GM21717 (cell line): Measurements from ENCODE around the gene MTUS2.
"Not testable (repeated sequence)": the region's sequence is repeated elsewhere in the genome, so short reads cannot be mapped to it uniquely, and the experiment has no call there.

ENCODE experiments used
- ATAC-seq: cut with Tn5 transposase; IDR thresholded peaks from one replicate; pipeline ENCODE4 v1.9.1; 2021; ENCODE audit warnings: mild to moderate bottlenecking, moderate library complexity; ENCODE audit not compliant: unreplicated experiment

Gene MTUS2

DNA sequence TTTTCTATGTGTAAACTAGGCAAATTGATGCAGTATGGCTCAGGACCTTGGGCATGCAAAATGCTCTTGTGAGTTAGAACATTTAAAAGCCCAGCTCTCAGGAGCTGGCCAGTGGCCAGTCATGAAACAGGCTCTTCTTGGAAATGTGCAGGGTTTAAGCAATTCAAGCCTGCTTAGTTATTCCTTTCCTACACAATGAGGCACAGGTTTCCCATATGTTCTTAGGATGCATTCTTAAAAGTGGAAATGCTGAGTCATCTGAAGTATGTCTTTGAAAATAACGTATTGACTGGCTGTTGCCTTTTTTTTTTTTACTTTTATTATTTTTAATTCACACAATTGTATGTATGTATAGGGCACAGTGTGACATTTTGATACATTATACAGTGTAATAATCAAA is 474.7 kb downstream of the MTUS2 start:
- no peak for ATAC-seq

DNA sequence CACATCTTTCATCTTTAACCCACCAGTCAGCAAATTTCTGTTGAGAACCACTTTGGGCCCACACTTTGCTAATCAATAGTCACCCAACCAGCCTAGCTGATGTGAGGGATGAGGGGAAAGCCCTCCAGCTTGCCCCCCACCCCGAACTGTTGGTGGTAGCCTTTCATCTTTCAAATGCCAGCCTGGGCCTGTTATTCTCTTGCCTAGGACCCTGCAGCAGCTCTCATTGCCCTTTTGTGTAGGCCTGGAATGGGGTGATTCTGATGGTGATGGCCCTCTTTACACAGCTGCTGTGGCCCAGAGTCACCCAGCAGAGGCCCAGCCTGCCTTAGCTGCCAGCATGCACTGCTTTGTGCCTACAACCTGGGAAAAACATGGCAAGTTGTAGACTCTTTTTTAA is 480.9 kb downstream of the MTUS2 start:
- ATAC-seq, result no peak

DNA sequence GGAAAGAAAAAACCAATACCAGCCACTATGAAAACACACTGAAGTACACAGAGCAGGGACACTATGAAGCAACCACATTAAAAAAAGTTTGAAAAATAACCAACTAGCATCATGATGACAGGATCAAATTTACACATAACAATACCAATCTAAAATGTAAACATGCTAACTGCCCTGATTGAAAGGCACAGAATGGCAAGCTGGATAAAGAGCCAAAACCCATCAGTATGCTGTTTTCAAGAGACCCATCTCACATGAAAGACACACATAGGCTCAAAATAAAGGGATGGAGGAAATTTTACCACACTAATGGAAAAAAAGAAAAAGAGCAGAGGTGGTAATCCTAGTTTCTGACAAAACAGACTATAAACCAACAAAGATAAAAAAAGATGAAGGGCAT is 484.0 kb downstream of the MTUS2 start:
- ATAC-seq, result no peak

- no peak for ATAC-seq
These were observed 490.7 kb downstream of the MTUS2 start for GRCh38 chr13:29310806-29311205.

DNA sequence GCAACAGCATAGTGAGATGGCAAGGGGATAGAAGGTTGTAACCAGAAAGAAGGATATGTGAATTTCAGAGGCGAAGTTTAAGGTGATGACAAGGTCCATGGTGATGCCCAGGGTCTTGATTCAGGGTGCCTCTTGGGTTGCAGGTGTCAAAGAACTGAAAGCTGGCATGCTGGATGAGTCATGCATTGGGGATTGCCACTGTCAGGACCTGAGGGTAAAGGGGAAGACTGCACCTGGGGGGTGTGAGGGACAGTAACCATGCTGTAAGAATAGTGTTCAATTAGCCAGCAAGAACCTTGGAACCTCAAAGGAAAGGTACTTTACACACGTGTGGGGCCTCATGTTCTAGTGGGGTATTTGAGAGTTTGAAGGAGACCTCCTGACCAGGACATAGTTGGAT is 495.7 kb downstream of the MTUS2 start:
- no peak for ATAC-seq

DNA sequence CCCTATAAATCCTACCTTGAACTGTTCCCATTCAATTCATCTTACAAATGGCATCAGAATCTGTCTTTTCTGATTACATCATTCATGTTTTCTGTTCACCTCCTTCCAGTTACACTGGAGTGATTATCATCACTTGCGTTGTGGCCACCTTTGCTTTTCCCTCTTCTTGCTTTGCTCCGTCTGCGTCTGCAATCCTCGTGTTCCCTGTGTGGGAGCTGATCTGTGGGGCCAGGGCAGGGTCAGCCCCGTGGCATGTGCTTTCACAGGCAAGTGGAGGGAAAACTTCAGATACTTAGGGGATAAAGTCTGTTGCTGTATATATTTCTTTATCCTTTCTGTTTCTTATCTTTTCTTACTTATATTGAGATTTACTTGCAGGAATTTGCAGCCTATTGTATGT is 497.7 kb downstream of the MTUS2 start:
- ATAC-seq, result no peak

GRCh38 chr13:29318741-29319140 is 498.6 kb downstream of the MTUS2 start:
- ATAC-seq, result no peak

DNA sequence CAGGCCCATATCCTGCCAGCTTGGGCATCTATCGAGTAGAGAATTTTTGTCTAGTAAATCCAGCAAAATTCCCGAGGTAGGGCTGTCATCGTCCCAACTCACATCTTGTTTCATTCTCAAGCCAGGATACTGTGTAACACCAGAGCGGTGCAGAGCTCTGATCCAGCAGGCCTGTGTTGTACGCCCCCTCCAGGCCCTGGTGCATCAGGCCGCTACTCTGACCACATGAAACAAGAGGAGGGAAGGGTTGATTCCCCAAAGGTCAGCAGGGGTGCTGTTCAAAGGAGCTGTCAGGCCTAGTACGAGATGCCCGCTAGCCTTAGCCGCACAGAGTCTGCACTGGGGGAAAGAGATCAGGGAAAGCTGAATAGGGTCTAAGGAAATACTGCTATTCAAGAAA is 499.3 kb downstream of the MTUS2 start:
- no peak for ATAC-seq

DNA sequence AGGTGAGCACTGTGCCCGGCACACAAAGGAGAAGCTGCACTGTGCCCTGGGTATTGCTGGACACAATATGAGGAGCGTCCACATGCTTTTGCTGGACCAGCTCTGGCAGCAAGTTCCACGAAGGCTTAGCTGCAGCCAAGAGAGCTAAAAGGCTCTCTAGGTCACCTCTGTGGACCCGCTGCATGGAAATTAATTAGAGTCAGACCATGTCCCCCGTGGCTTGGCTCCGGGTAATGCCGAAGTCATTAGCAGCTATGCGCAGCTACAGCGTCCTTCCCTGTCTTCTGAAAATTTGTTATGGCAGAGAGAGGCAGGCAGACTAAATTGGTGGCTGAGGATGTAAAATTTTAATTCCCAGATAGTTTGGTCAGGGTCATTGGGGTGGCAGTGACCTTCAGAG is 503.8 kb downstream of the MTUS2 start:
- no peak for ATAC-seq

GRCh38 chr13:29324601-29325000 is 504.5 kb downstream of the MTUS2 start:
- ATAC-seq, result no peak

- no peak for ATAC-seq
These were observed 508.4 kb downstream of the MTUS2 start for GRCh38 chr13:29328501-29328900.

GRCh38 chr13:29336356-29336755 is 516.2 kb downstream of the MTUS2 start:
- no peak for ATAC-seq

DNA sequence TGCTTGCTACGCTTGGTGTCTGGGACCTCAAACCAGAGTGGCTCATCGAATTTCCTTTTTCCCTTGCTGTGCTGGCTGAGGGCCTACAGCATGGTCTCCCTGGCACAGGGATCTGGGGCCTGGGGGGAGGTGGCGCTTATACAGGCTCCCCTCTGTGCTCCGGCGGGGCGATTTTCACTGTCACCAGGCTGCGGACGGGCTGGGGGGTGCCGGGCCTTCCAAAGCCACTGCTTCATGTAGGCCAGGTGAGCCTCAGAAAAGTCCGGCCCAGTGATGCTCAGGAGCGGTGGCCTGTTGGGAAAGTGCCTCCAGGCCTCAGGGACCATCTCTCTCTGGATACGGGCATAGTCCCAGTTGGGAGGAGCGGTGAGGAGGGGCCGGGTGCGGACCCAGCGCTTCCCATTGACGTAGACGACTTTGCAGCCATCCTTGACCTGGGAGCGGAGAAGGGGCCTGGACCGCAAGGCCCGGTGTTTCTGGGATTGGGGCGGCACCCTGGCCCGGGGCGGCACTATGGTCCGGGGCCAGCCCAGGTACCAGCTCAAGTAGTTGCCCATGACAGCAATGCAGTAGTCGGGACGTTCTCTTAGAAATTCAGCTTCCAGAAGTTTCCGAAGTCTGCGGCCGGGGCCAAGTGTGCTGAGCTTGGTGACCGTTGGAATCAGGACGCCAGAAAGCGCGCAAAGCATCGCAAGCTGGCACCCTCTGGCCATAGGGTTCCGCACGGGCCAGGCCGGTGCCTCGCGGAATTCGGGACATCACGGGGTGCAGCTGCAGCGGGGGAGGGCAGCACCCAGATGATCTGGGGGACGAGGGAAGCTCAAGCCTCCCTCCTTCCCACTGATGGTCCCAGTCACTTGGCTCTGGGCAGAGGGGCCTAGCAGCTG is 519.5 kb downstream of the MTUS2 start:
- no peak for ATAC-seq

GRCh38 chr13:29345860-29346582 is 525.9 kb downstream of the MTUS2 start:
- not testable (repeated sequence) for ATAC-seq

- no peak for ATAC-seq
These were observed 534.9 kb downstream of the MTUS2 start for GRCh38 chr13:29355029-29355428.

- ATAC-seq, result no peak
These were observed 539.0 kb downstream of the MTUS2 start for GRCh38 chr13:29359181-29359580.

DNA sequence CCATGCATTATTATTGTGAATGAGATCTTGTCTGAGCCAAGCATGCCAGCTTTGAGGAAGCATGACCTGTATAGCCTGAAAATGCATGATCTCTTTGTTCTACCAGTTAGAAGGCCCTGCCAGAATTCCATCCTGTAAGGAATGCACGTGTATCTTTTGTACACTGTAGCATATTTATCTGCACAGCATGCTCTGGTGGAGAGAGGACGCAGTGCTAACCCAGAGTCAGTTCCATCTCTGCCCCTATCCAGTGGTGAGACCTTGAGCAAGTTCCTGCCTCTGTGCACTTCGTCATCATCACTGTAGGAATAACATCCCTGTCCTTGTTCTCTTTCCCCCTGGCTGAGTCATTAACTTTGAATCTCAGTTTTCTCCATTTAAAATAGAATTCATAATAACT is 541.6 kb downstream of the MTUS2 start:
- no peak for ATAC-seq

DNA sequence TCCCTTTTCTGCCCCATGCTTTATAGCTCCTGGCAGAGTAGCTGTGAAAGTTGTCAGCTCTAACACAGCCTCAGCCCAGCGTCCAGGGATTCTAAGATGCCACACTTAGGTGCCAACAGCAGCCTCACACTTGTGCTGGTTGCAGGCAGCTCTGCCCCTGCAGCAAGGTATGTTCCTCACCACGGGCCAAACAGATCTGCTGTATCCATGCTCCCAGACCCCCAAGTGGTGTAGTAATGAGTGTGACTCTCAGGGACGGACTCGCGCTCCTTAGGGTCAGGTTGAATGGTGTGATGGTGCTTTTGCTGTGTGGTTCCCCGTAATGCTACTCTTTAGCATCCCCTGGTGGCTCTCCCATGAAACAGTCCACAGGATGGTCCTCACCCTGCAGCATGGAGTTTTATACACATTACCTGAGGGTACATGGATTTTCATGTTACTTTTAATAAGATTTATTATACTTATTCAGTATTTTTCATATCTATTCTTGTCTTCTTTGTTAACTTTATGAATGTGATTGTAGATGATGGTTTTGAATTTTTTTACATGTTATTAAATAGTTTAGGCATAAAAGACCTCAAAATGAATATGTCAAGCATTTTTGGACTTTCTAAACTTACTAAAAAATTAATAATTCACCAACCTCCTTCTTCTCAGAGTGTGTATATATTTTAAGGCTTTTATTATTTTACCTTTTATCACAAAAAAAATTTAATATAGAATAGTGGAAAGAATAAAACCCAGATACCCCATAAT is 542.9 kb downstream of the MTUS2 start:
- peak; percentile 88 for ATAC-seq

DNA sequence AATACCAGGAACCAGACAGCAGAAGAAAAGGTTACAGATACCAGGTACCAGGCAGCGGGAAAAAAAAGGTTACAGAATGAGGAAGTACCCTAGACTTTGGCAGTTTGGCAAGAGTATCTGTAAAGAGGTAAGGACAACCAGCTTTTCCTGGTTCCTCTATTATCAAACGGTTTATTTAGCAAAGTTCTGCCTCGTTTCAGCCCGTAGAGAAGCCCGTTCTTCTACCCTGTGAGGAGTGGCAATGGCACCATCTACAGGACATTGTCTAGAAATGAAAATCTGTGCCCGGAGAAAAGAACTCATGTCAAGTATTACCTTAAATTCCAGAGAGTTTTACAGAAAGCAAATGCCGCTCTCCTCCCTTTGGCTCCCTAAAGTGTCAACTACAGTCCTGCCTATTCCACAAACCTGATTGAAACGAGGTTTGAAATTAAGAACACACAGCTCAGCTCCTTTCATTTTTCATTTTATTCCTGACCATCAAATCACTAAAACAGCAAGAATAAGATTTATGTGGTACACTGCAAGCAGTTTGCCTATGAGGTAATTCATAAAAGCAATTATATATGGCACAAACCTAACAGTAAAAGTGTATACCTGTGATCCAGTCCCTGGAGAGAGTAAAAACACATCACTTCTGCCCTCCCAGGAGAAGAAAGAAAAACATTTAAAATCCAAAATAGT is 549.1 kb downstream of the MTUS2 start:
- no peak for ATAC-seq

DNA sequence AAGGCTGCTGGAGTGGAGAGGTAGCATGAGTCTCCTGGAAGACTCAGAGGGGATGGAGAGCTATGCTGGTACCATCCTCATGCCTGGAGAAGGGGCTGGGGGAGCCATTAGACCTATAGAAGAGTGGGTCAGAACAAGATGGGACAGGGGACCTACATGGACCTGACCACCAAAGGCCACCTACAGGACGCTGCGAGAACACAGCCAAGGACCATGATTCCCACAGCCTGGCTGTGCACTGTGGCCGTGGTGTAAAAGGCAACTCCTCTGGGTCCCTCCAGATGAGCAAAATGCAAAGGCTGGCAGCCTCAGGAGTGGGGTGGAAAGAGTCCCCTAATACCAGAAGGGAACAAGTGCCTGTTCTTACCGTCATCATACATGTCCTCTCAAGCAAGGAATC is 559.1 kb downstream of the MTUS2 start:
- no peak for ATAC-seq

DNA sequence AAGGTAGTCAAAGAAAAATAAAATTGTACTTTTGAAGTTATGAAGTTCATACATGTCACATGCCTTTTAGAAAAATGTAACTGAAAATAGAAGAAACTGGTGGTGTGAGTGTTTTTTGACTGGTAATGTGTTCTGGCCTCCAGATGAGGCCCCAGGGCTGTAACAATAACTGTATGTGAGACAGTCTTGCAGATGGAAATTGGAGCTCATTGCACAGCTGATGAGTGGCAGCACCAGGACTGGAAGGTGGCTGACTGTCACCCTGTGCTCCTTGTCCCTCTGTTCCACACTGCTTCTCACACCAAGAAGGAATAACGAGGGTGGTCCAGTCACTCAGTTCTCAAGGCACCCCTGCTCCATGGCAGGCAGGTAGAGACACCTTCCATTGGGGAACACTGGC is 559.7 kb downstream of the MTUS2 start:
- ATAC-seq, result no peak
